ENCODE measurements around the gene OTUB2. TPM values are rescaled to one million over a fixed set of nuclear protein-coding genes. Genes with fewer than 3 reads are reported as not detected.
A peak's percentile ranks its signal among the peaks of the same experiment; 100 is the strongest.
"Not testable (repeated sequence)": the region's sequence is repeated elsewhere in the genome, so short reads cannot be mapped to it uniquely, and the experiment has no call there.

Gene OTUB2
- total RNA-seq, 1 donor from 2014 or later, result 0.40 TPM

DNA sequence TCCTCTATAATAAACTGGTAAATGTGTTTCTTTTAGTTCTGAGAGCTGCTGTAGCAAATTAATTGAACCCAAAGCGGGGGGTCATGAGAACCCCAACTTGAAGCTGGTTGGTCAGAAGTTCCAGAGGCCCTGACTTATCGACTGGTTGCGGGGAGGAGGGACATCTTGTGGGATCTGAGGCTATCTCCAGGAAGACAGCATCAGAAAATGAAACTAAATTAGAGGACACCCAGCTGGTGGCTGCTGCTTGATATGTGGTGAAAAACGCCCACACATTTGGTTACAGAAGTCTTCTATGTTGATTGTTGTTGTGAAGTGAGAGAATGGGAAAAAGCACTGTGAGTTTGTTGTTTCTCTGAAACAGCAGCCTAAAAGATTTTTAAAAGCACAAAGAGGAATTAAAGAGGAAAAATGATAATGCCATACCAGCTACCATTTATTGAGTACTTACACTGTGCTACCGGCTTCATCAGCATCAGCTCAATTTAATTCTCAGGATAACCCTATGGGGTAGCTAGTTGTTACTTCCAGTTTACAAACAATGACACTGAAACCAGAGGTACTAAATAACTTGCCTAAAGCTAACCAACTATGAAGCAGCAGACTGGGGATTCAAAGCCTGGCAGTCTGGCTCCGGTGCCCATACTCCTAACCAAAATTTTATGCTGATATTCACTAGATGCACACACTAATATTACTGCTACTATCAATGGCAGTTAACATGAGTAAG lies 30.6 kb downstream of the OTUB2 start:
- no peak for DNase-seq (ENCODE audit: low read depth in 2 of 2)

DNA sequence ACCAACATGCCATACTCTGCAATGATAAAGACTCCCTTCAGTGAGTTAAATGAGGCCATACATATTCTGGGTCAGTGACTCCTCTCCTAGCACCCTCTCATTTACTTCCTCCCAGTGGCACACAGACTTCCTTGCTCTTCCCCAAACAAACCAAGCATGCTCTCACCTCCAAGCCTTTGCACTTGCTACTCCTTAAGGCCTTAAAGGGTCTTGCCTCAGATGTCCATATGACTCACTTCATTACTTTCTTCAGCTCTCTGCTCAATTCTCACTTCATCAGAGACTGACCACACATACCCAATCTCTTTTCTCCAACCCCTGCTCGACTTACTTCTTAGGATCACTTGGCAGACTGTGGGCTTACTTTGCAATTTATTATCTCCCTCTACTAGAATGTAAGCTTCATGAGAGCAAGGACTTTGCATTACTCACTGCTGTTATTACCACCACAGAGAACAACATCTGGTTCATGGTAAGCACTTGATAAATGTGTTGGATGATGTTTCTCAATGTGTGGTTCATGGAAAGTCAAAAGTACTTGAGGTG lies 32.1 kb downstream of the OTUB2 start:
- no peak for DNase-seq (ENCODE audit: low read depth in 2 of 2)

- DNase-seq (ENCODE audit: low read depth in 2 of 2), result no peak
Measured at GRCh38 chr14:94058674-94059138, 32.6 kb downstream of the OTUB2 start.

DNA sequence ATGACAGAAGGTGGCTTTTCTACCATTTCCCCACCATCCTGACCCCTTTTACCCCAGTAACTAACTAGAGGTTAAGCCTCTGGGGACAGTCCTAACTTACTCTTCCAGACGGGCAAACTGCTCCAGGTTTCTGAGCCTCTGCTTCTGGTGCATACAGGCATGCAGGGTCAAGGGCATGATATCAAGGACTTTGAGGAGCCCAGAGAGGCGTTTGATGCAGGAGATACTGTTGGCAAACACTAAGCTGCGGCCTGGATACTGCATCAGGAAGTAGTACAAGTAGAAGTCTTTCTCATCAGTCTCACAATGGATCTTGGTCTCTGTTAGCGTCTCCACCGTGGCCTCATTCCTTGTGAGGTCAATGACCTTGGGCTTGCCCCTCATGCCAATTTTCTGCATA lies 33.9 kb downstream of the OTUB2 start:
- no peak for DNase-seq (ENCODE audit: low read depth in 2 of 2)

- DNase-seq (ENCODE audit: low read depth in 2 of 2), result peak in 1 of 2 donors; percentile 35
Measured at GRCh38 chr14:94062344-94062940, 36.3 kb downstream of the OTUB2 start.

GRCh38 chr14:94066089-94066676 lies 40.0 kb downstream of the OTUB2 start:
- no peak for DNase-seq (ENCODE audit: low read depth in 2 of 2)

- DNase-seq (ENCODE audit: low read depth in 2 of 2), result not testable (repeated sequence)
Measured at GRCh38 chr14:94072076-94072475, 45.9 kb downstream of the OTUB2 start.

GRCh38 chr14:94074534-94074933 lies 48.4 kb downstream of the OTUB2 start:
- no peak for DNase-seq (ENCODE audit: low read depth in 2 of 2)

DNA sequence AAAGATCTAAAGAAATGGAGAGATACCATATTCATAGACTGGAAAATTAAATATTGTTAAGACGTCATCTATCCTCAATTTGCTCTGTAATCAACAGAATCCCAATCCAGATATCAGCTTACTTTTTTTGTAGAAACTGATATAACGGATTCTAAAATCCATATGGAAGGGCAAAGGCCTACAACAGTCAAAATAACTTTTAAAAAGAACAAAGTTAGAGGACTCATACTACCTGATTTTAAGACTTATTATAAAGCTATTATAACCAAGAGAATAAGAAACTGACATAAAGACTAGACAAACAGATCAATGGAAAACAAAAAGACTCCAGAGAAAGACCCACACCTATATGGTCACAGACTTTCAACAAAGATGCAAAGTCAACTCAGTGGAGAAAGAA lies 48.9 kb downstream of the OTUB2 start:
- no peak for DNase-seq (ENCODE audit: low read depth in 2 of 2)

DNA sequence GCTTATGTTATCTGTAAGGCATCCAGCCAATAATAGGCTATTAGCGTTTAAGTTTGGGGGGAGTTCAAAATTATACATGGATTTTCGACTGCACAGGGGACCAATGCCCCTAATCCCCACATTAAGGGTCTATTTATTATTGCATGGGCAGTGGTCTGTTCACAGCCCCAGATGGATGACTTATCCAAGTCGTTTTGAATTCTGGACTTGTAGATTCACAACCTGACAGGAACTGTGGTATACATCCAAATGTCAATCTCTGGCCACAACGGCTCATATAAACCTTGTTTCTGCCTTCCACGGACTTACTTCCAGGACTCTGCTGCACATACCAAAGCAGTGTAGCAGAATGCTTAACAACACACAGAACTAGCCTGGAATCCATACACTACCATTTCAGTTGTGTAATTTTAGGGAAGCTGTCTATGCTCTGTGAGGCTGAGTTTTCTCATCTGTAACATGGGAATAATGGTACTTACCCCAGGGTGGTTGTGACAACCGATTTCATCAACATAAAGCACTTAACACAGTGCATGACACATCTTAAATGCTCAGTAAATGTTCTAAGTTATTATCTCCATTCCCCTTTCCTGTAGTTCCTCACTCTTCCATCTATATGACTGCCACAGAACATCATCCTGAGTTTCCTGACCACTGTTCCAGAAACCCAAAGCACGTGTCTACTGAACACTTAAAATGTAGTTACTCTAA lies 51.1 kb downstream of the OTUB2 start:
- peak; percentile 11 to 23 for DNase-seq (ENCODE audit: low read depth in 2 of 2)

- no peak for DNase-seq (ENCODE audit: low read depth in 2 of 2)
Measured at GRCh38 chr14:94077823-94078222, 51.7 kb downstream of the OTUB2 start.

- peak; percentile 60 to 72 for DNase-seq (ENCODE audit: low read depth in 2 of 2)
Measured at GRCh38 chr14:94079891-94080620, 53.9 kb downstream of the OTUB2 start.

GRCh38 chr14:94080621-94081385 lies 54.7 kb downstream of the OTUB2 start, which contains the start of the genes DDX24 and IFI27L1:
Gene DDX24, minus strand, starts transcription at chr14:94081202. Its CDS starts 1,460 bp downstream, at chr14:94079742.
Gene IFI27L1, plus strand, starts transcription at chr14:94081310. Its CDS starts 15,628 bp downstream, at chr14:94096938.
- DNase-seq (ENCODE audit: low read depth in 2 of 2), result peak; percentile 96

GRCh38 chr14:94081386-94081820 lies 55.3 kb downstream of the OTUB2 start:
- DNase-seq (ENCODE audit: low read depth in 2 of 2), result peak in 1 of 2 donors; percentile 24

DNA sequence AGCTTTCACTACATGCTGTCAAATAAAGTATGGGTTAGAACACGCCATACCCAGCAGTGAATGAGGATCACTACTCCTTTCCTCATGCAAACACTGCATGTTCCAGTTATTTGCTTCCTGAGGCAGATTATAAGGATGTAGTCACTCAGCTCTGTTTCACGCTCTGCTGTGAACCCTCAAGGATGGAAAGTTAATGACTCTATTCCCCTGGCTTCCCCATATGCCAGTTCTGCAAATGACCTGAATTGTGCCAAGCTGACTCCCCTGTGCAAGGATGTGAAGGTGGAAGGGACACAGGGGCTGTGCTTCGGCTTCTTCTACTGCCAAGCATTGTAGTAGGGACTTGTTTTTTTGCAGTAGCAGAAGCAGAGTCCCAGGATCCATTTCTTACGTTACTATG lies 61.8 kb downstream of the OTUB2 start:
- no peak for DNase-seq (ENCODE audit: low read depth in 2 of 2)

- no peak for DNase-seq (ENCODE audit: low read depth in 2 of 2)
Measured at GRCh38 chr14:94088516-94088915, 62.4 kb downstream of the OTUB2 start.

DNA sequence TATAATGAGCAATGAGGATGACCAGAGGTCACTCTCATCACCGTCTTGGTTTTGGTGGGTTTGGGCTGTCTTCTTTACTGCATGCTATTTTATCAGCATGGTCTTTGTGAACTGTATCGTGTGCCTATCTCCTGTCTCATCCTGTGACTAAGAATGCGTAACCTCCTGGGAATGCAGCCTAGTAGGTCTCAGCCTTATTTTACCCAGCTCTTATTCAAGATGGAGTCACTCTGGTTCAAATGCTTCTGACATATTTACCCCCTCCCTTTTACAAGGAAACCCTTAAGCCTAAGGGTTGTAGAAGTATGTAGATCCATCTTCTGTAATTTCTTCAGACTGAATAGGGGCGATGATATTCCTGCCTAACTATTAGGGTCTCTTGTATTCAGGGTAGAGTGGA lies 63.3 kb downstream of the OTUB2 start:
- DNase-seq (ENCODE audit: low read depth in 2 of 2), result no peak

- no peak for DNase-seq (ENCODE audit: low read depth in 2 of 2)
Measured at GRCh38 chr14:94093418-94093817, 67.3 kb downstream of the OTUB2 start.

DNA sequence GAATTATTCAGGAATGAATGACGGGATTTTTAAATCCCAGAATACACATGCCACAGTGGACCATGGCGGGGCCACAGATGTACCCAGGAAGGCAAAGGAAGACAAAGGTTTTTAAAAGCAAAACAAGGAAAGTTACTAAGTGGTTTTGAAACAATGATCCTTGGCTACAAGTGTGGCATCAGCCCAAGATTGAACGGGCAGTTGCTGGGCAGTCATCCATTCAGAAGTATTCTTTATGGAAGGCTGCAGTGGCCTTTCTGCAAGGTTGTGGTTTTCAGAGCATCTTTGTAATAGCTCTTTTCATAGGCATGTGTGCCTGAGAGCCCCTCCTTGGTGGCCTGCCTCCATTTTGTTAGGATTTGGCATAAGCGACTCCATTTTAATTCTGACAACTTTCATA lies 71.0 kb downstream of the OTUB2 start:
- DNase-seq (ENCODE audit: low read depth in 2 of 2), result no peak

Data from lung microvascular endothelial cell (primary cell).